A549 (cell line): Measurements from ENCODE around the gene FSTL5. TPM values are rescaled to one million over a fixed set of nuclear protein-coding genes. Genes with fewer than 3 reads are reported as not detected.

Source experiments
- ATAC-seq, 2 experiments: fragments of 200-7000 bp in 1 of 2; fragments of >200 bp in 1 of 2; cut with Nextera tagmentation in 1 of 2; cut with Tn5 transposase in 1 of 2; 3 replicates each; pipeline versions ENCODE4 v1.8.0 to v1.9.1; 2018 to 2020; ENCODE audit warnings: mild to moderate bottlenecking in 1 of 2, moderate library complexity in 1 of 2
- CTCF ChIA-PET: fragments of 300-600 bp; sonication (Branson Sonifier 250); formaldehyde crosslinking; extraction: SDS; loops from one replicate; lab custom pipeline; 2021; ENCODE audit warnings: antibody characterized with exemption, inconsistent platforms; lab: Yijun Ruan, JAX
- POLR2A ChIA-PET: fragments of 350-600 bp; formaldehyde crosslinking; extraction: SDS; loops from one replicate; lab custom pipeline; 2021; ENCODE audit warnings: antibody characterized with exemption, inconsistent platforms; lab: Yijun Ruan, JAX
- DNase-seq, 2 experiments: peaks; one replicate each; pipeline versions ENCODE4 v3.0.0 to v3.0.0-alpha.2; 2011 to 2016; ENCODE audit warnings: low read depth in 1 of 2, low spot score in 1 of 2
- FAIRE-seq: peaks from 2 replicates; lab custom pipeline; 2011; peaks lifted over from hg19 to GRCh38; lab: Jason Lieb, UNC
- H3K27ac ChIP-seq, 2 experiments: fragments of >200 bp; sonication (Bioruptor Twin); formaldehyde crosslinking; 3 replicates each; pipeline ENCODE4 v1.5.1; 2016 to 2017
- H3K4me1 ChIP-seq: fragments of >200 bp; sonication (Bioruptor Twin); formaldehyde crosslinking; 3 replicates; pipeline ENCODE4 v1.6.1; 2016
- H3K4me2 ChIP-seq: fragments of >200 bp; sonication (Bioruptor Twin); formaldehyde crosslinking; 3 replicates; pipeline ENCODE4 v1.6.1; 2016
- H3K4me3 ChIP-seq: fragments of >200 bp; sonication (Bioruptor Twin); formaldehyde crosslinking; 3 replicates; pipeline ENCODE4 v1.5.1; 2016
- H3K9me3 ChIP-seq: fragments of >200 bp; sonication (Bioruptor Twin); formaldehyde crosslinking; 3 replicates; pipeline ENCODE4 v1.6.1; 2016
- BHLHE40 ChIP-seq: IDR thresholded peaks from 2 replicates; pipeline ENCODE4 v1.6.1; 2012; ENCODE audit warnings: low read depth, low read length, inconsistent platforms
- CBX2 ChIP-seq: fragments of 200-600 bp; sonication (generic); IDR thresholded peaks from 2 replicates; pipeline ENCODE4 v1.6.1; 2016; ENCODE audit warnings: low read depth, mild to moderate bottlenecking, borderline replicate concordance
- CEBPB ChIP-seq, 2 experiments: fragments of >200 bp in 1 of 2; sonication (Bioruptor Twin) in 1 of 2; formaldehyde crosslinking in 1 of 2; IDR thresholded peaks; 2 replicates each; pipeline ENCODE4 v1.6.1; 2012 to 2016
- EP300 ChIP-seq, 2 experiments: fragments of >200 bp; sonication (Bioruptor Twin); formaldehyde crosslinking; IDR thresholded peaks; 2 replicates in 1 of 2; 3 replicates in 1 of 2; pipeline ENCODE4 v1.6.1; 2016 to 2017
- ESRRA ChIP-seq: fragments of 150-350 bp; IDR thresholded peaks from 2 replicates; pipeline ENCODE4 v1.6.1; 2014; ENCODE audit warnings: mild to moderate bottlenecking, low read length, borderline replicate concordance
- FOSB ChIP-seq: fragments of 250-450 bp; sonication (Bioruptor Pico); IDR thresholded peaks from 2 replicates; pipeline ENCODE4 v1.5.0; 2020; ENCODE audit warnings: mild to moderate bottlenecking, moderate library complexity
- FOXS1 ChIP-seq: fragments of 250-450 bp; sonication (Bioruptor Pico); IDR thresholded peaks from 2 replicates; pipeline ENCODE4 v1.5.0; 2020; ENCODE audit warnings: mild to moderate bottlenecking, moderate library complexity
- HDAC2 ChIP-seq: fragments of 200-600 bp; sonication (generic); IDR thresholded peaks from 2 replicates; pipeline ENCODE4 v1.6.1; 2016
- HEYL ChIP-seq: fragments of 250-450 bp; sonication (Bioruptor Pico); IDR thresholded peaks from 2 replicates; pipeline ENCODE4 v1.8.0; 2021; ENCODE audit warnings: mild to moderate bottlenecking, moderate library complexity
- HOXB5 ChIP-seq: fragments of 250-450 bp; sonication (Bioruptor Pico); IDR thresholded peaks from 2 replicates; pipeline ENCODE4 v1.5.0; 2020; ENCODE audit warnings: mild to moderate bottlenecking, moderate library complexity
- KDM1A ChIP-seq: fragments of 200-600 bp; sonication (generic); IDR thresholded peaks from 2 replicates; pipeline ENCODE4 v1.6.1; 2016; ENCODE audit warnings: low read depth, mild to moderate bottlenecking
- KDM5A ChIP-seq: fragments of 200-600 bp; sonication (generic); IDR thresholded peaks from 2 replicates; pipeline ENCODE4 v1.6.1; 2016; ENCODE audit warnings: antibody characterized with exemption, mild to moderate bottlenecking
- MAZ ChIP-seq: fragments of 150-350 bp; IDR thresholded peaks from 2 replicates; pipeline ENCODE4 v1.6.1; 2014; ENCODE audit warnings: antibody characterized with exemption, low read depth, low read length, borderline replicate concordance
- NFE2L2 ChIP-seq: fragments of 150-350 bp; conservative IDR thresholded peaks from 2 replicates; pipeline ENCODE4 v1.6.1; 2014; ENCODE audit warnings: low read length
- NR3C1 ChIP-seq: fragments of >200 bp; sonication (Bioruptor Twin); formaldehyde crosslinking; IDR thresholded peaks from 3 replicates; pipeline ENCODE4 v1.6.1; 2017
- POLR2AphosphoS2 ChIP-seq: conservative IDR thresholded peaks from 2 replicates; pipeline ENCODE4 v1.6.1; 2012; ENCODE audit warnings: low read length, improper control_type of control experiment, inconsistent platforms
- RARB ChIP-seq: fragments of 250-450 bp; sonication (Bioruptor Pico); IDR thresholded peaks from 2 replicates; pipeline ENCODE4 v1.8.0; 2021; ENCODE audit warnings: mild to moderate bottlenecking, moderate library complexity
- RCOR1 ChIP-seq: fragments of 150-350 bp; IDR thresholded peaks from 2 replicates; pipeline ENCODE4 v1.6.1; 2014; ENCODE audit warnings: antibody characterized with exemption, low read length, low read depth
- RFX5 ChIP-seq: fragments of 450-650 bp; IDR thresholded peaks from 2 replicates; pipeline ENCODE4 v1.7.1; 2014; ENCODE audit warnings: antibody characterized with exemption, mild to moderate bottlenecking, moderate library complexity
- RNF2 ChIP-seq: fragments of 200-600 bp; sonication (generic); IDR thresholded peaks from 2 replicates; pipeline ENCODE4 v1.6.1; 2016; ENCODE audit warnings: low read depth, mild to moderate bottlenecking, antibody characterized with exemption, moderate library complexity, borderline replicate concordance
- SMC3 ChIP-seq: fragments of >200 bp; sonication (Bioruptor Twin); formaldehyde crosslinking; IDR thresholded peaks from 3 replicates; pipeline ENCODE4 v1.6.1; 2018; ENCODE audit warnings: inconsistent platforms
- TFCP2L1 ChIP-seq: fragments of 250-450 bp; sonication (Bioruptor Pico); IDR thresholded peaks from 2 replicates; pipeline ENCODE4 v1.5.0; 2021; ENCODE audit warnings: mild to moderate bottlenecking
- ZFP36 ChIP-seq: fragments of 450-650 bp; IDR thresholded peaks from 2 replicates; pipeline ENCODE4 v1.6.1; 2014; ENCODE audit warnings: borderline replicate concordance; ENCODE audit not compliant: partially characterized antibody
- ZNF302 ChIP-seq: fragments of 250-450 bp; sonication (Bioruptor Pico); IDR thresholded peaks from 2 replicates; pipeline ENCODE4 v1.9.0; 2021; ENCODE audit warnings: inconsistent platforms, mild to moderate bottlenecking, moderate library complexity
- WGBS: methylation state at CpG from one replicate; pipeline ENCODE4 v1.1.6; 2017; ENCODE audit errors: missing lambda C conversion rate; 5-methylcytosine and 5-hydroxymethylcytosine counted together
- polyA plus RNA-seq, 4 experiments: library from polyadenylated mRNA; depleted of rRNA in 3 of 4; stranded (reverse); fragments of >200 nt; fragmentation: RNase III in 1 of 4; extraction: RNeasy Plus Mini Kit Qiagen cat#74134 plus additional on column Dnase treatment in 1 of 4; gene quantifications; 2 replicates in 3 of 4; 3 replicates in 1 of 4; pipeline ENCODE4 v1.2.3, GENCODE V29; 2011 to 2017
- TF ChIP-seq, protein P1 (sequence below): fragments of >200 bp; sonication (Bioruptor Twin); formaldehyde crosslinking; IDR thresholded peaks from 2 replicates; pipeline ENCODE4 v1.6.1; 2016
- TF ChIP-seq, protein P2 (sequence below): fragments of >200 bp; sonication (Bioruptor Twin); formaldehyde crosslinking; IDR thresholded peaks from 3 replicates; pipeline ENCODE4 v1.5.1; 2016
- TF ChIP-seq, protein P3 (sequence below): fragments of >200 bp; sonication (Bioruptor Twin); formaldehyde crosslinking; IDR thresholded peaks from 3 replicates; pipeline ENCODE4 v1.6.1; 2016
- TF ChIP-seq, protein P4 (sequence below): fragments of 200-600 bp; sonication (generic); IDR thresholded peaks from 2 replicates; pipeline ENCODE4 v1.6.1; 2016; ENCODE audit warnings: antibody characterized with exemption, mild to moderate bottlenecking, moderate library complexity
- TF ChIP-seq, protein P5 (sequence below): IDR thresholded peaks from 2 replicates; pipeline ENCODE4 v1.6.1; 2012; ENCODE audit warnings: low read depth, borderline replicate concordance

The FSTL5 gene
- polyA plus RNA-seq, 2 of the 4 experiments (the other 2 are of a cell fraction), result 0.06 to 0.10 TPM

DNA sequence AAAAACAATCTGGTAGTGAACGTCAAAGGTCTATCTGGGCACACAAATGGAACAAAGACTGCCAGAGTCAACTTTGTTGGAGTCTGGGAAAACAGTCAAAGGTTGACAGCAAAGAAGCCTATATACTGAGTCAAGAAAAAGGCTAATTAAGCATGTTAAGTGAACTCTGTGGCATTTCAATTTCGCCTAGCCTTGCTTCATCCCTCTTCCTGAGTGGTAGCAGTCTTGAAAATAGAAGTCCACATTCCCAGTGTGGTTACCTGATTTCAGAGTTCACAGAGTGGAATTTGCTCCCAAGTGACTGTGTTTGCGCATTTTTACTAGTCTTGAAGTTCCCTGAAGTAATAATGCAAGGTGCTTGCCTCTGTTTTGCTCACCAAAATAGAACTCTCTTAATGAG lies 760.0 kb downstream of the FSTL5 start:
- CTCF ChIA-PET, result no interaction called here

DNA sequence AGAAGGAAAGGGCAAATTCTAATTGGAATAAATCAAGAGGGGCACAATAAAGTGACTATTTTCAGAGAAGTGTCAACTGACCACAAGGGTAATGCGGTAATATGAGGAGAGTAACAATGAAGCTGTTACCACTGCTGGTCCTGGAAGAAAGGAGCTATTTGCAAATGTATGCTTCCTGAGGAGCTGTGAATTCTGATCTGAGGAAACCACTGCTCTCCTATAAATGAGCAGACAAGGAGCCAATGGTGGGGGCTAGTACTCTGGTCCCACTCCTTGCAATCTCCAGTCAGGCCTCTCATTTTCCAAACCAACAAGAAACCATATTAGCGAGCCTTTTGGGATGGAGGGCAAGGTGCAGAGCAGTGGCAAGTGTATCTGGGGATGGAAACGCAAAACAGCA lies 770.2 kb downstream of the FSTL5 start:
- ATAC-seq, result no peak
- Histone ChIP-seq H3K4me1 (no peaks in the 10 kb centered on the region), H3K9me3 (no peaks in the 10 kb centered on the region), H3K27ac (no peak overlapping the region), H3K4me2 (no peak overlapping the region), H3K4me3 (no peak overlapping the region)
- CTCF ChIA-PET, result no interaction called here
- no peak for FAIRE-seq
- DNase-seq, result no peak
- POLR2A ChIA-PET, result no interaction called here
- 62% methylated on average over 3 of the region's 3 CpGs for WGBS
- TF ChIP-seq ZNF302, result no peak
- TF ChIP-seq, protein P1, sequence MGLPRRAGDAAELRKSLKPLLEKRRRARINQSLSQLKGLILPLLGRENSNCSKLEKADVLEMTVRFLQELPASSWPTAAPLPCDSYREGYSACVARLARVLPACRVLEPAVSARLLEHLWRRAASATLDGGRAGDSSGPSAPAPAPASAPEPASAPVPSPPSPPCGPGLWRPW, result no peak
- no peak for TF ChIP-seq TFCP2L1 (CRISPR knock-in tag)
- TF ChIP-seq SMC3, result no peak
- no peak for TF ChIP-seq BHLHE40
- TF ChIP-seq, protein P2, sequence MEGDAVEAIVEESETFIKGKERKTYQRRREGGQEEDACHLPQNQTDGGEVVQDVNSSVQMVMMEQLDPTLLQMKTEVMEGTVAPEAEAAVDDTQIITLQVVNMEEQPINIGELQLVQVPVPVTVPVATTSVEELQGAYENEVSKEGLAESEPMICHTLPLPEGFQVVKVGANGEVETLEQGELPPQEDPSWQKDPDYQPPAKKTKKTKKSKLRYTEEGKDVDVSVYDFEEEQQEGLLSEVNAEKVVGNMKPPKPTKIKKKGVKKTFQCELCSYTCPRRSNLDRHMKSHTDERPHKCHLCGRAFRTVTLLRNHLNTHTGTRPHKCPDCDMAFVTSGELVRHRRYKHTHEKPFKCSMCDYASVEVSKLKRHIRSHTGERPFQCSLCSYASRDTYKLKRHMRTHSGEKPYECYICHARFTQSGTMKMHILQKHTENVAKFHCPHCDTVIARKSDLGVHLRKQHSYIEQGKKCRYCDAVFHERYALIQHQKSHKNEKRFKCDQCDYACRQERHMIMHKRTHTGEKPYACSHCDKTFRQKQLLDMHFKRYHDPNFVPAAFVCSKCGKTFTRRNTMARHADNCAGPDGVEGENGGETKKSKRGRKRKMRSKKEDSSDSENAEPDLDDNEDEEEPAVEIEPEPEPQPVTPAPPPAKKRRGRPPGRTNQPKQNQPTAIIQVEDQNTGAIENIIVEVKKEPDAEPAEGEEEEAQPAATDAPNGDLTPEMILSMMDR, result no peak
- no peak for TF ChIP-seq RNF2
- TF ChIP-seq CBX2, result no peak
- TF ChIP-seq FOXS1 (CRISPR knock-in tag), result no peak
- TF ChIP-seq, protein P3, sequence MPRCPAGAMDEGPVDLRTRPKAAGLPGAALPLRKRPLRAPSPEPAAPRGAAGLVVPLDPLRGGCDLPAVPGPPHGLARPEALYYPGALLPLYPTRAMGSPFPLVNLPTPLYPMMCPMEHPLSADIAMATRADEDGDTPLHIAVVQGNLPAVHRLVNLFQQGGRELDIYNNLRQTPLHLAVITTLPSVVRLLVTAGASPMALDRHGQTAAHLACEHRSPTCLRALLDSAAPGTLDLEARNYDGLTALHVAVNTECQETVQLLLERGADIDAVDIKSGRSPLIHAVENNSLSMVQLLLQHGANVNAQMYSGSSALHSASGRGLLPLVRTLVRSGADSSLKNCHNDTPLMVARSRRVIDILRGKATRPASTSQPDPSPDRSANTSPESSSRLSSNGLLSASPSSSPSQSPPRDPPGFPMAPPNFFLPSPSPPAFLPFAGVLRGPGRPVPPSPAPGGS, result no peak
- TF ChIP-seq KDM5A, result no peak
- TF ChIP-seq NR3C1, result no peak
- TF ChIP-seq MAZ, result no peak
- TF ChIP-seq HOXB5 (CRISPR knock-in tag), result no peak
- TF ChIP-seq FOSB (CRISPR knock-in tag), result no peak
- no peak for TF ChIP-seq POLR2AphosphoS2

More for the DNA sequence above, 760.0 kb downstream of the FSTL5 start:
- Histone ChIP-seq H3K4me2 (no peak overlapping the region), H3K4me1 (no peaks in the 10 kb centered on the region), H3K9me3 (no peaks in the 10 kb centered on the region), H3K27ac (no peak overlapping the region), H3K4me3 (no peak overlapping the region)
- POLR2A ChIA-PET, result no interaction called here
- 47% methylated on average over 3 of the region's 3 CpGs for WGBS
- ATAC-seq (no peak), DNase-seq (no peak), FAIRE-seq (no peak)
- no peak for TF ChIP-seq ZFP36

DNA sequence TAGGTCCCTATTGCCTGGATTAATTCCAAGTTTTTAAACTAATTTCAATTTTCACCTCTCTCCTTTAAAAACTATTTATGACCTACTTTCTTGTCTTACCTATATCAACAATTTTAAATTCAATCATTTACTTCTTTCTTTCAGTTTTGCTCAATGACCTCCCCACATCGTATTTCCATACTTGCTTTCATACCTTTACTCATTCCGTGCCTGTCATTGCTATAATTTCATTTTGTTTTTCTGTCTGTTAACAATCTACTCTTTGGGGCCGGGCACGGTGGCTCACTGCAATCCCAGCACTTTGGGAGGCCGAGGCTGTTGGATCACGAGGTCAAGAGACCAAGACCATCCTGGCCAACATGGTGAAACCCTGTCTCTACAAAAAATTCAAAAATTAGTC lies 781.1 kb downstream of the FSTL5 start:
- no peak for FAIRE-seq
- ChIA-PET POLR2A (no interaction called here), CTCF (no interaction called here)
- Histone ChIP-seq H3K27ac (no peak overlapping the region), H3K9me3 (no peaks in the 10 kb centered on the region), H3K4me3 (no peak overlapping the region), H3K4me2 (no peak overlapping the region), H3K4me1 (no peaks in the 10 kb centered on the region)
- DNase-seq, result no peak
- 55% methylated on average over 6 of the region's 6 CpGs for WGBS
- ATAC-seq, result no peak
- no peak for TF ChIP-seq NR3C1
- no peak for TF ChIP-seq CEBPB (IDR thresholded peaks at IDR 0.05)
- TF ChIP-seq, protein P4, sequence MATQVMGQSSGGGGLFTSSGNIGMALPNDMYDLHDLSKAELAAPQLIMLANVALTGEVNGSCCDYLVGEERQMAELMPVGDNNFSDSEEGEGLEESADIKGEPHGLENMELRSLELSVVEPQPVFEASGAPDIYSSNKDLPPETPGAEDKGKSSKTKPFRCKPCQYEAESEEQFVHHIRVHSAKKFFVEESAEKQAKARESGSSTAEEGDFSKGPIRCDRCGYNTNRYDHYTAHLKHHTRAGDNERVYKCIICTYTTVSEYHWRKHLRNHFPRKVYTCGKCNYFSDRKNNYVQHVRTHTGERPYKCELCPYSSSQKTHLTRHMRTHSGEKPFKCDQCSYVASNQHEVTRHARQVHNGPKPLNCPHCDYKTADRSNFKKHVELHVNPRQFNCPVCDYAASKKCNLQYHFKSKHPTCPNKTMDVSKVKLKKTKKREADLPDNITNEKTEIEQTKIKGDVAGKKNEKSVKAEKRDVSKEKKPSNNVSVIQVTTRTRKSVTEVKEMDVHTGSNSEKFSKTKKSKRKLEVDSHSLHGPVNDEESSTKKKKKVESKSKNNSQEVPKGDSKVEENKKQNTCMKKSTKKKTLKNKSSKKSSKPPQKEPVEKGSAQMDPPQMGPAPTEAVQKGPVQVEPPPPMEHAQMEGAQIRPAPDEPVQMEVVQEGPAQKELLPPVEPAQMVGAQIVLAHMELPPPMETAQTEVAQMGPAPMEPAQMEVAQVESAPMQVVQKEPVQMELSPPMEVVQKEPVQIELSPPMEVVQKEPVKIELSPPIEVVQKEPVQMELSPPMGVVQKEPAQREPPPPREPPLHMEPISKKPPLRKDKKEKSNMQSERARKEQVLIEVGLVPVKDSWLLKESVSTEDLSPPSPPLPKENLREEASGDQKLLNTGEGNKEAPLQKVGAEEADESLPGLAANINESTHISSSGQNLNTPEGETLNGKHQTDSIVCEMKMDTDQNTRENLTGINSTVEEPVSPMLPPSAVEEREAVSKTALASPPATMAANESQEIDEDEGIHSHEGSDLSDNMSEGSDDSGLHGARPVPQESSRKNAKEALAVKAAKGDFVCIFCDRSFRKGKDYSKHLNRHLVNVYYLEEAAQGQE, result no peak
- no peak for TF ChIP-seq HDAC2
- no peak for TF ChIP-seq FOXS1 (CRISPR knock-in tag)
- no peak for TF ChIP-seq NFE2L2
- TF ChIP-seq ESRRA, result no peak
- TF ChIP-seq BHLHE40, result no peak
- no peak for TF ChIP-seq TFCP2L1 (CRISPR knock-in tag)
- TF ChIP-seq KDM1A, result no peak
- TF ChIP-seq RARB (CRISPR knock-in tag), result no peak
- no peak for TF ChIP-seq RFX5
- no peak for TF ChIP-seq HEYL (CRISPR knock-in tag)
- no peak for TF ChIP-seq EP300 (IDR thresholded peaks at IDR 0.05)
- TF ChIP-seq, protein P1, result no peak
- TF ChIP-seq, protein P5, sequence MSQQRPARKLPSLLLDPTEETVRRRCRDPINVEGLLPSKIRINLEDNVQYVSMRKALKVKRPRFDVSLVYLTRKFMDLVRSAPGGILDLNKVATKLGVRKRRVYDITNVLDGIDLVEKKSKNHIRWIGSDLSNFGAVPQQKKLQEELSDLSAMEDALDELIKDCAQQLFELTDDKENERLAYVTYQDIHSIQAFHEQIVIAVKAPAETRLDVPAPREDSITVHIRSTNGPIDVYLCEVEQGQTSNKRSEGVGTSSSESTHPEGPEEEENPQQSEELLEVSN, result no peak
- no peak for TF ChIP-seq RCOR1
